Right ventricle myocardium superior (tissue), 1 donor: ENCODE measurements around the gene INSYN1. TPM values are rescaled to one million over a fixed set of nuclear protein-coding genes. Genes with fewer than 3 reads are reported as not detected.
"Not testable (repeated sequence)": the region's sequence is repeated elsewhere in the genome, so short reads cannot be mapped to it uniquely, and the experiment has no call there.

Experiments used
- ATAC-seq: fragments of 200-7000 bp; cut with Tn5 transposase; one replicate; pipeline ENCODE4 v1.9.1; 2020; ENCODE audit warnings: mild to moderate bottlenecking; ENCODE audit not compliant: poor library complexity
- DNase-seq: peaks from one replicate; pipeline ENCODE4 v3.0.0-alpha.2; 2020
- intact Hi-C: fragments of 100-400 bp; cut with DNase I; formaldehyde crosslinking; loops from one replicate; pipeline ENCODE4 v1.11.2; 2022
- long read RNA-seq: library from polyadenylated mRNA; unstranded; transcript quantifications from one replicate; pipeline ENCODE4 v2.0.0, GENCODE V29; 2021
- total RNA-seq: library from RNA; stranded (reverse); fragmentation: NEBNext Ultra II Directional; extraction: Animal tissue kit (Norgen Biotek cat#: 25700); gene quantifications from one replicate; pipeline ENCODE4 v1.2.1, GENCODE V29; 2021
- donor health status: DM: no; HTN: yes; CAD: no; lungs with severe emphysema.

INSYN1 gene
- 155 TPM for total RNA-seq
- long read RNA-seq, full-length matches to known transcripts = 170 of 237 reads
- long read RNA-seq, partial matches to known transcripts = 8 of 237 reads
- long read RNA-seq, other reads (novel, unspliced or antisense) = 59 of 237 reads

- DNase-seq (peak; percentile 74), ATAC-seq (peak; percentile 76)
- intact Hi-C loops = no loop called here
Observed at GRCh38 chr15:73753250-73754130, at the start of gene INSYN1. Gene INSYN1 (minus strand): TSS chr15:73753351. CDS start chr15:73751130, 2,221 bp downstream.

- intact Hi-C loops = no loop called here
- peak; percentile 76 for DNase-seq
- peak; percentile 78 for ATAC-seq
Observed at GRCh38 chr15:73802431-73803041, 49.4 kb upstream of the INSYN1 start.

- intact Hi-C loops = no loop called here
Observed at GRCh38 chr15:73800662-73801345, 47.7 kb upstream of the INSYN1 start.

GRCh38 chr15:73799466-73799865 is 46.3 kb upstream of the INSYN1 start:
- ATAC-seq = no peak
- DNase-seq = no peak
- intact Hi-C loops = no loop called here

More at GRCh38 chr15:73800662-73801345, 47.7 kb upstream of the INSYN1 start:
- ATAC-seq (peak; percentile 83), DNase-seq (peak; percentile 87)

- no peak for ATAC-seq
- DNase-seq = no peak
- intact Hi-C loops = no loop called here
Observed at GRCh38 chr15:73797366-73798158, 44.4 kb upstream of the INSYN1 start.

- intact Hi-C loops = no loop called here
- ATAC-seq (peak; percentile 47), DNase-seq (peak; percentile 85)
Observed at GRCh38 chr15:73796331-73796831, 43.2 kb upstream of the INSYN1 start.

- intact Hi-C loops = no loop called here
- no peak for ATAC-seq
Observed at GRCh38 chr15:73794443-73795133, 41.4 kb upstream of the INSYN1 start.

GRCh38 chr15:73792899-73793541 is 39.9 kb upstream of the INSYN1 start:
- DNase-seq, intact Hi-C loops, ATAC-seq: not testable (repeated sequence)

More at GRCh38 chr15:73794443-73795133, 41.4 kb upstream of the INSYN1 start:
- no peak for DNase-seq

- intact Hi-C loops = no loop called here
- ATAC-seq (peak; percentile 87), DNase-seq (peak; percentile 64)
Observed at GRCh38 chr15:73792415-73792814, 39.3 kb upstream of the INSYN1 start.

GRCh38 chr15:73789521-73790240 is 36.5 kb upstream of the INSYN1 start:
- intact Hi-C loops = no loop called here
- no peak for ATAC-seq
- no peak for DNase-seq

GRCh38 chr15:73787621-73788020 is 34.5 kb upstream of the INSYN1 start:
- DNase-seq (no peak), ATAC-seq (no peak)
- intact Hi-C loops = no loop called here

- ATAC-seq (peak; percentile 49), DNase-seq (peak; percentile 65)
- intact Hi-C loops = no loop called here
Observed at GRCh38 chr15:73786538-73786937, 33.4 kb upstream of the INSYN1 start.

GRCh38 chr15:73785256-73786014 is 32.3 kb upstream of the INSYN1 start:
- DNase-seq, intact Hi-C loops, ATAC-seq: not testable (repeated sequence)

- ATAC-seq (no peak), DNase-seq (no peak)
- intact Hi-C loops = no loop called here
Observed at GRCh38 chr15:73784291-73784690, 31.1 kb upstream of the INSYN1 start.

GRCh38 chr15:73782344-73782959 is 29.3 kb upstream of the INSYN1 start:
- ATAC-seq = no peak
- intact Hi-C loops = no loop called here
- DNase-seq = no peak
